GM08714 (cell line): Measurements from ENCODE around the gene CPSF2.
"Not testable (repeated sequence)": the region's sequence is repeated elsewhere in the genome, so short reads cannot be mapped to it uniquely, and the experiment has no call there.

Source experiments
- H3K4me3 ChIP-seq: fragments of 200-500 bp; sonication (Bioruptor generic); 2 replicates; pipeline ENCODE4 v1.5.1; 2014; ENCODE audit warnings: mild to moderate bottlenecking, low read length, inconsistent platforms
- ZNF274 ChIP-seq: IDR thresholded peaks from 2 replicates; pipeline ENCODE4 v1.6.1; 2012; ENCODE audit warnings: mild to moderate bottlenecking, low read depth, low read length

Gene CPSF2

GRCh38 chr14:92134456-92134855 is 12.7 kb downstream of the CPSF2 start:
- TF ChIP-seq ZNF274, result no peak
- no peak overlapping the region for H3K4me3 ChIP-seq

- no peak overlapping the region for H3K4me3 ChIP-seq
- no peak for TF ChIP-seq ZNF274
These were observed 13.5 kb downstream of the CPSF2 start for GRCh38 chr14:92135269-92135668.

GRCh38 chr14:92143309-92143708 is 21.5 kb downstream of the CPSF2 start:
- no peak overlapping the region for H3K4me3 ChIP-seq
- no peak for TF ChIP-seq ZNF274

- no peak for TF ChIP-seq ZNF274
These were observed 22.2 kb downstream of the CPSF2 start for GRCh38 chr14:92143962-92144361.

GRCh38 chr14:92144708-92145107 is 22.9 kb downstream of the CPSF2 start:
- no peak overlapping the region for H3K4me3 ChIP-seq

More at GRCh38 chr14:92143962-92144361, 22.2 kb downstream of the CPSF2 start:
- no peak overlapping the region for H3K4me3 ChIP-seq

DNA sequence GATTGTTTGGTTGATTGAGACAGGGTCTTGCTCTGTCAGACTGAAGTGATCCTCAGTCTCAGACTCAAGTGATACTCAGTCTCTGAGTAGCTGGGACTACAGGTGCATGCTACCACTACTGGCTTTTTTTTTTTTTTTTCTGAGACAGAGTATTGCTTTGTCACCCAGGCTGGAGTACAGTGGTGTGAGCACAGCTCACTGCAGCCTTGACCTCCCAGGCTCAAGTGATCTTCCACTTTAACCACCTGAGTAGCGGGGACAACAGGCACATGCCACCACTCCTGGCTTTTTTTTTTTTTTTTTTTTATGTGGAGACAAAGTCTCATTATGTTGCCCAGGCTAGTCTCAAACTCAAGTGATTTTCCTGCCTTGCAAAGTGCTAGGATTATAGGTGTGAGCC is 31.8 kb downstream of the CPSF2 start:
- no peak for TF ChIP-seq ZNF274
- no peak overlapping the region for H3K4me3 ChIP-seq

More at GRCh38 chr14:92144708-92145107, 22.9 kb downstream of the CPSF2 start:
- TF ChIP-seq ZNF274, result no peak

DNA sequence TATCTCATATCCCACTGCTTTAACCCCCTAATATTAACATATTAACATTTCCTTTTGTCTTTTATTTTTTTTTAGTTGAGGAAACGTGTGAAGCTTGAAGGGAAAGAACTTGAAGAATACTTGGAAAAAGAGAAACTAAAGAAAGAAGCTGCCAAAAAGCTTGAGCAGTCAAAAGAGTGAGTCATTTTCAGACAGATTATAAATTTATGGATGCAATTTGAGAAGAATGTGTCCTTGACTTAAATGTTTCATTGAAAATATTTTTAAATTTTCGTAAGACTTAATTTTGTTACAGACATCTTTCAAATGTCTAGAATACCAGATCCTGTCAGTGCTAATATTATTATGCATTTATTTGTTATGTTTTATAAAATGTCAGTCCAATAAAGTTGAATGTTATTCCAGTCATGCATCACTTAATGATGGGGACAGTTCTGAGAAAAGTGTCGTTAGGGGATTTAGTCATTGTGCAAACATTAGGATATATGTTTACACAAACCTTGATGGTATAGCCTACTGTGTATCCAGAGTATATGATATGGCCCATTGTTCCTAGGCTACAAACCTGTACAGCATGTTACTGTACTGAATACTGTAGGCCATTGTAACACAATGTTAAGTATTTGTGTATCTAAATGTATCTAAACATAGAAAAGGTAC is 32.6 kb downstream of the CPSF2 start:
- H3K4me3 ChIP-seq, result no peak overlapping the region
- TF ChIP-seq ZNF274, result no peak

- no peak overlapping the region for H3K4me3 ChIP-seq
- no peak for TF ChIP-seq ZNF274
These were observed 38.9 kb downstream of the CPSF2 start for GRCh38 chr14:92160619-92161018.

- TF ChIP-seq ZNF274, result no peak
- H3K4me3 ChIP-seq, result no peak overlapping the region
These were observed 39.8 kb downstream of the CPSF2 start for GRCh38 chr14:92161521-92161920.

GRCh38 chr14:92164958-92165357 is 43.2 kb downstream of the CPSF2 start:
- no peak overlapping the region for H3K4me3 ChIP-seq
- TF ChIP-seq ZNF274, result no peak

GRCh38 chr14:92173668-92174067 is 51.9 kb downstream of the CPSF2 start:
- no peak for TF ChIP-seq ZNF274
- no peak overlapping the region for H3K4me3 ChIP-seq

- no peak for TF ChIP-seq ZNF274
- no peak overlapping the region for H3K4me3 ChIP-seq
These were observed 54.0 kb downstream of the CPSF2 start for GRCh38 chr14:92175811-92176210.

DNA sequence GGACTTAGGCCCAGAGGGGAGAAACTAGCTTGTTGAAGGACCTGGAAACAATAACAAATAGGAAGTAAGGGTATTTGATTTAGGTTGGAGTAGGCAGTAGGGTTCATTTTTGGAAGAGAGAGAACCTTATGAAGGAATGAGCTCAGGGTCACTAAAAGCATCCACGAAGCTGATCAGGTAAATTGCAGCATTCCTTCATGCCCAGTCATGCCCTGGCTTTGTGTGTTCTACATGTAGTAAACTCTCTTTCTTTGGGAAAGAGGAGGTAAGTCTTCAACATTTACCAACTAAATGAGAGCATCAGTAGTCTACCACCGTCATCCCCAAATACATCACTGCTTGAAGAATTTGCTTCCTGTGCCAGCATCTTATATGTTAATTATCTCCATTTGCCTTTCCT is 54.7 kb downstream of the CPSF2 start:
- no peak for TF ChIP-seq ZNF274
- H3K4me3 ChIP-seq, result no peak overlapping the region

GRCh38 chr14:92179178-92179577 is 57.4 kb downstream of the CPSF2 start:
- not testable (repeated sequence) for H3K4me3 ChIP-seq

DNA sequence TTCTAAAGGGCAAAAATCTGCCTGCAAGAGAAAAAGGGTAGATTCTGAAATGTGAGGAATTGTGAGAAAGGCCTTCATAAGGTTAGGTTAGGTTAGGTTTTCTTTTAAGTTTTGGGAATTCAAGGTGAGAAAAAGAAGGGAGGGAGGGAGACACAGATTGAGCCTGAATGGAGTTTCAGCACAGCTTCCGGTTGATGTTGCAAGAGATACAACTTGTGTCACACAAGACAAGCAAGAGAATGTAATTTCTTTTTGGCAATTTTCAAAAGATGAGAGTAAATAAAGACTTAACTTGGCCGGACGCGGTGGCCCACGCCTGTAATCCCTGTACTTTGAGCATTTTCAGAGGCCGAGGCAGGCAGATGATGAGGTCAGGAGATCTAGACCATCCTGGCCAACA is 63.8 kb downstream of the CPSF2 start:
- no peak for TF ChIP-seq ZNF274
- no peak overlapping the region for H3K4me3 ChIP-seq

DNA sequence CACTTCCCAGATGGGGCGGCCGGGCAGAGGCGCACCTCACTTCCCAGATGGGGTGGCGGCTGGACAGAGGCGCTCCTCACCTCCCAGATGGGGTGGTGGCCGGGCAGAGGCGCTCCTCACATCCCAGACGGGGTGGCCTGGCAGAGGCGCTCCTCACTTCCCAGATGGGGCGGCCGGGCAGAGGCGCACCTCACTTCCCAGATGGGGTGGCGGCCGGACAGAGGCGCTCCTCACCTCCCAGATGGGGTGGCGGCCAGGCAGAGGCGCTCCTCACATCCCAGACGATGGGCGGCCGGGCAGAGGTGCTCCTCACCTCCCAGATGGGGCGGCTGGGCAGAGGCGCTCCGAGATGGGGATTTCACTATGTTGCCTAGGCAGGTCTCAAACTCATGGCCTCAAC is 65.8 kb downstream of the CPSF2 start:
- not testable (repeated sequence) for H3K4me3 ChIP-seq
